GM12878 (cell line): Measurements from ENCODE around the gene UBL4A. TPM values are rescaled to one million over a fixed set of nuclear protein-coding genes. Genes with fewer than 3 reads are reported as not detected.

Source experiments
- ATAC-seq: fragments of 200-7000 bp; cut with Tn5 transposase; 3 replicates; pipeline ENCODE4 v1.9.1; 2020; ENCODE audit warnings: mild to moderate bottlenecking, moderate library complexity
- BruUV-seq: library from RNA; stranded (reverse); fragments of 400-500 nt; replicated peaks from 2 replicates; lab custom pipeline; 2021; lab: Mats Ljungman, UMichigan
- CTCF ChIA-PET: fragments of 300-600 bp; sonication (Branson Sonifier 250); formaldehyde crosslinking; extraction: SDS; loops from one replicate; lab custom pipeline; 2021; ENCODE audit warnings: inconsistent platforms; lab: Yijun Ruan, JAX
- POLR2A ChIA-PET: fragments of 350-600 bp; formaldehyde crosslinking; extraction: SDS; loops from one replicate; lab custom pipeline; 2021; ENCODE audit warnings: inconsistent platforms; lab: Charles Lee
- RAD21 ChIA-PET: fragments of 300-600 bp; sonication (Branson Sonifier 250); formaldehyde crosslinking; loops from one replicate; lab custom pipeline; 2023; ENCODE audit warnings: antibody characterized with exemption; ENCODE audit not compliant: unreplicated experiment; lab: Charles Lee
- SMC1A ChIA-PET: fragments of 300-600 bp; sonication (Branson Sonifier 250); formaldehyde crosslinking; loops from one replicate; lab custom pipeline; 2023; ENCODE audit not compliant: unreplicated experiment, uncharacterized antibody; lab: Charles Lee
- DNase-seq: peaks from one replicate; pipeline ENCODE4 v3.0.0-alpha.2; 2011; ENCODE audit warnings: low read depth, low spot score
- FAIRE-seq: peaks from 3 replicates; lab custom pipeline; 2011; peaks lifted over from hg19 to GRCh38; lab: Jason Lieb, UNC
- H2AFZ ChIP-seq: 2 replicates; pipeline ENCODE4 v1.6.0; 2011; ENCODE audit warnings: low read depth, low read length, control low read depth; ENCODE audit not compliant: control insufficient read depth
- H3K27ac ChIP-seq: 2 replicates; pipeline ENCODE4 v1.5.1; 2011; ENCODE audit warnings: control low read depth; ENCODE audit not compliant: control insufficient read depth, insufficient read depth
- H3K27me3 ChIP-seq, 2 experiments: replicated peaks in 1 of 2; 2 replicates each; pipeline versions ENCODE4 v1.6.0 to v1.6.1; 2011; ENCODE audit warnings: low read length in 1 of 2; ENCODE audit not compliant: control insufficient read depth in 2 of 2, insufficient read depth in 2 of 2
- H3K36me3 ChIP-seq, 2 experiments: 2 replicates each; pipeline ENCODE4 v1.5.1; 2011; ENCODE audit warnings: low read length in 1 of 2; ENCODE audit not compliant: control insufficient read depth in 2 of 2, insufficient read depth in 2 of 2
- H3K4me1 ChIP-seq: 2 replicates; pipeline ENCODE4 v1.6.1; 2011; ENCODE audit warnings: mild to moderate bottlenecking, low read length, moderate library complexity, mixed read lengths; ENCODE audit not compliant: control insufficient read depth, insufficient read depth
- H3K4me2 ChIP-seq: 2 replicates; pipeline ENCODE4 v1.6.0; 2011; ENCODE audit warnings: control low read depth; ENCODE audit not compliant: control insufficient read depth, insufficient read depth
- H3K4me3 ChIP-seq: fragments of 200-600 bp; sonication (generic); 2 replicates; pipeline ENCODE4 v1.5.1; 2016
- H3K79me2 ChIP-seq: 2 replicates; pipeline ENCODE4 v1.6.0; 2011; ENCODE audit warnings: low read length; ENCODE audit not compliant: control insufficient read depth, insufficient read depth
- H3K9ac ChIP-seq: 2 replicates; pipeline ENCODE4 v1.8.0; 2011; ENCODE audit warnings: low read length, control low read depth, mixed read lengths; ENCODE audit not compliant: control insufficient read depth, insufficient read depth
- H3K9me3 ChIP-seq: replicated peaks from 3 replicates; pipeline ENCODE4 v1.5.1; 2011; ENCODE audit warnings: mild to moderate bottlenecking, low read length; ENCODE audit not compliant: control insufficient read depth, insufficient read depth
- H4K20me1 ChIP-seq: 2 replicates; pipeline ENCODE4 v1.6.0; 2011; ENCODE audit not compliant: control insufficient read depth, insufficient read depth
- BACH1 ChIP-seq: fragments of 450-650 bp; IDR thresholded peaks from 2 replicates; pipeline ENCODE4 v1.6.1; 2017; ENCODE audit warnings: mild to moderate bottlenecking, borderline replicate concordance
- BHLHE40 ChIP-seq, 2 experiments: fragments of 450-650 bp in 1 of 2; IDR thresholded peaks; 2 replicates each; pipeline ENCODE4 v1.6.1; 2011 to 2017; ENCODE audit warnings: low read depth in 2 of 2, borderline replicate concordance in 1 of 2, improper control_type of control experiment in 1 of 2, low read length in 1 of 2, mild to moderate bottlenecking in 1 of 2
- CHD1 ChIP-seq: IDR thresholded peaks from 2 replicates; pipeline ENCODE4 v1.6.1; 2012; ENCODE audit warnings: low read depth, low read length, improper control_type of control experiment
- CREB1 ChIP-seq: IDR thresholded peaks from 2 replicates; pipeline ENCODE4 v1.6.1; 2012; ENCODE audit warnings: low read depth, mild to moderate bottlenecking, inconsistent platforms
- ESRRA ChIP-seq: IDR thresholded peaks from 2 replicates; pipeline ENCODE4 v1.6.1; 2012; ENCODE audit warnings: mild to moderate bottlenecking, low read length, improper control_type of control experiment
- GATAD2B ChIP-seq: fragments of 450-650 bp; conservative IDR thresholded peaks from 2 replicates; pipeline ENCODE4 v1.6.1; 2017; ENCODE audit warnings: low read depth, mild to moderate bottlenecking, moderate library complexity
- HCFC1 ChIP-seq: fragments of 150-350 bp; IDR thresholded peaks from 2 replicates; pipeline ENCODE4 v1.6.1; 2014; ENCODE audit warnings: low read length
- IKZF1 ChIP-seq: fragments of 450-650 bp; conservative IDR thresholded peaks from 2 replicates; pipeline ENCODE4 v1.6.1; 2017; ENCODE audit warnings: antibody characterized with exemption, mild to moderate bottlenecking
- LARP7 ChIP-seq: fragments of 450-650 bp; IDR thresholded peaks from 2 replicates; pipeline ENCODE4 v1.6.1; 2017; ENCODE audit warnings: mild to moderate bottlenecking
- MEF2B ChIP-seq: fragments of 450-650 bp; IDR thresholded peaks from 2 replicates; pipeline ENCODE4 v1.6.1; 2018; ENCODE audit warnings: mild to moderate bottlenecking, moderate library complexity; ENCODE audit not compliant: partially characterized antibody, poor library complexity, severe bottlenecking
- POLR2A ChIP-seq: IDR thresholded peaks from 2 replicates; pipeline ENCODE4 v1.6.1; 2011; ENCODE audit warnings: low read depth, mild to moderate bottlenecking, low read length
- SREBF2 ChIP-seq: IDR thresholded peaks from 2 replicates; pipeline ENCODE4 v1.6.1; 2012; ENCODE audit warnings: mild to moderate bottlenecking, low read length
- ZNF207 ChIP-seq: fragments of 450-650 bp; IDR thresholded peaks from 2 replicates; pipeline ENCODE4 v1.6.1; 2014; ENCODE audit warnings: antibody characterized with exemption, mild to moderate bottlenecking, borderline replicate concordance
- ZNF217 ChIP-seq: fragments of 450-650 bp; IDR thresholded peaks from 2 replicates; pipeline ENCODE4 v1.6.1; 2017; ENCODE audit warnings: antibody characterized with exemption, mild to moderate bottlenecking
- ZNF622 ChIP-seq: fragments of 450-650 bp; IDR thresholded peaks from 2 replicates; pipeline ENCODE4 v1.6.1; 2017; ENCODE audit warnings: mild to moderate bottlenecking, inconsistent platforms
- WGBS: methylation state at CpG from one replicate; pipeline ENCODE4 v1.1.6; 2016; ENCODE audit warnings: low lambda C conversion rate; ENCODE audit not compliant: insufficient replicate concordance, insufficient coverage; ENCODE audit errors: missing lambda C conversion rate; 5-methylcytosine and 5-hydroxymethylcytosine counted together
- in situ Hi-C: fragments of 300-500 bp; cut with MboI; formaldehyde crosslinking; loops from 9 replicates; pipeline ENCODE4 v1.14.3; 2018; ENCODE audit warnings: mixed read lengths
- intact Hi-C: fragments of 100-400 bp; cut with micrococcal nuclease; formaldehyde crosslinking; loops from one replicate; pipeline ENCODE4 v1.14.2; 2022; ENCODE audit not compliant: unreplicated experiment
- polyA plus RNA-seq, 11 experiments: library from polyadenylated mRNA; depleted of rRNA in 4 of 11; unstranded in 6 of 11; stranded (reverse) in 5 of 11; fragments of >200 nt; fragmentation: Nextera tagmentation in 4 of 11; fragmentation: Illumina TruSeq in 1 of 11; extraction: Ambion mirVana in 4 of 11; extraction: Trizol in 1 of 11; gene quantifications; 1 replicate in 1 of 11; 2 replicates in 10 of 11; pipeline versions ENCODE4 v1.2.1 to v1.2.3, GENCODE V29; 2011 to 2016; ENCODE audit warnings: inconsistent platforms in 2 of 11, missing spikeins in 2 of 11, low read depth in 1 of 11
- total RNA-seq, 4 experiments: library from RNA; depleted of rRNA in 3 of 4; stranded (reverse); fragments of >200 nt in 3 of 4; fragmentation: Illumina TruSeq in 1 of 4; extraction: Trizol in 1 of 4; gene quantifications; 2 replicates each; pipeline versions ENCODE4 v1.2.1 to v1.2.3, GENCODE V29; 2013 to 2021
- TF ChIP-seq, protein P1 (sequence below): IDR thresholded peaks from 2 replicates; pipeline ENCODE4 v1.6.1; 2011; ENCODE audit warnings: borderline replicate concordance, low read depth, mild to moderate bottlenecking, moderate library complexity, mixed read lengths, low read length; ENCODE audit not compliant: insufficient read depth; ENCODE audit errors: extremely low read length
- TF ChIP-seq, protein P2 (sequence below): fragments of 450-650 bp; conservative IDR thresholded peaks from 2 replicates; pipeline ENCODE4 v1.6.1; 2017; ENCODE audit warnings: mild to moderate bottlenecking, moderate library complexity
- TF ChIP-seq, protein P3 (sequence below), 3 experiments: IDR thresholded peaks in 2 of 3; conservative IDR thresholded peaks in 1 of 3; 2 replicates each; pipeline ENCODE4 v1.5.1; 2011; ENCODE audit warnings: low read depth in 3 of 3, low read length in 3 of 3, mild to moderate bottlenecking in 3 of 3, control low read depth in 2 of 3, moderate library complexity in 2 of 3, inconsistent platforms in 1 of 3, mixed read lengths in 1 of 3; ENCODE audit not compliant: control insufficient read depth in 2 of 3, insufficient read depth in 1 of 3; ENCODE audit errors: extremely low read depth in 1 of 3

The UBL4A gene
- total and polyA plus RNA-seq, 10 of the 15 experiments (the other 5 are each of a cell fraction or from before 2014, with no cell fraction given), result 4.2 to 49.9 (median 34.0) TPM

- Histone ChIP-seq H3K27ac (peak within 1 kb of the TSS; percentile 52), H3K9me3 (no peaks in the 10 kb centered on the region), H4K20me1 (no peaks in the 10 kb centered on the region), H3K4me1 (0 out of 2 replicates have a peak, but pooled peaks cover 3% of the 10 kb centered on the region), H3K27me3 (no peaks in the 10 kb centered on the region), H2AFZ (peak within 1 kb of the TSS; percentile 23), H3K9ac (peak within 1 kb of the TSS; percentile 61), H3K4me2 (peak within 1 kb of the TSS; percentile 82), H3K4me3 (peak within 1 kb of the TSS; percentile 68), H3K79me2 (peaks cover 7% of the 10 kb centered on the region), H3K36me3 (peaks cover 0 to 5% of the 10 kb centered on the region in 2 experiments; a peak in 1 of 4 replicates)
- SMC1A ChIA-PET, result no interaction called here
- FAIRE-seq (no peak), DNase-seq (no peak), ATAC-seq (peak; percentile 90)
- CTCF ChIA-PET, result no interaction called here
- in situ Hi-C loops (no loop called here), intact Hi-C loops (no loop called here)
- WGBS, result 22% methylated on average over 30 of the region's 94 CpGs
- POLR2A ChIA-PET, result interaction anchor here (1.1 kb wide), 1 partner anchor 43 kb away, joined by 3 read pairs; no protein-coding TSS in a partner anchor
- RAD21 ChIA-PET, result interaction anchor here (1.3 kb wide), 1 partner anchor 34 kb away, joined by 3 read pairs; no protein-coding TSS in a partner anchor
- BruUV-seq, result no TSS peak
- peak; percentile 38; the same call in 1 of the 2 replicates for TF ChIP-seq LARP7
- TF ChIP-seq POLR2A, result peak; percentile 31; the same call in 1 of the 2 replicates
- no peak for TF ChIP-seq ZNF622
- TF ChIP-seq BHLHE40 (IDR thresholded peaks at IDR 0.05; ENCODE audit: borderline replicate concordance in 1 of 2, low read depth in 2 of 2, low read length in 1 of 2), result peak in 1 of 2 experiments; percentile 77; a peak in 2 of 4 replicates
- TF ChIP-seq ZNF217, result no peak
- TF ChIP-seq GATAD2B, result peak; percentile 27; the same call in 1 of the 2 replicates
- TF ChIP-seq, protein P1, sequence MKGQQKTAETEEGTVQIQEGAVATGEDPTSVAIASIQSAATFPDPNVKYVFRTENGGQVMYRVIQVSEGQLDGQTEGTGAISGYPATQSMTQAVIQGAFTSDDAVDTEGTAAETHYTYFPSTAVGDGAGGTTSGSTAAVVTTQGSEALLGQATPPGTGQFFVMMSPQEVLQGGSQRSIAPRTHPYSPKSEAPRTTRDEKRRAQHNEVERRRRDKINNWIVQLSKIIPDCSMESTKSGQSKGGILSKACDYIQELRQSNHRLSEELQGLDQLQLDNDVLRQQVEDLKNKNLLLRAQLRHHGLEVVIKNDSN, result peak; percentile 4
- peak; percentile 36 for TF ChIP-seq IKZF1
- TF ChIP-seq BACH1, result peak; percentile 46; the same call in 1 of the 2 replicates
- TF ChIP-seq, protein P2, sequence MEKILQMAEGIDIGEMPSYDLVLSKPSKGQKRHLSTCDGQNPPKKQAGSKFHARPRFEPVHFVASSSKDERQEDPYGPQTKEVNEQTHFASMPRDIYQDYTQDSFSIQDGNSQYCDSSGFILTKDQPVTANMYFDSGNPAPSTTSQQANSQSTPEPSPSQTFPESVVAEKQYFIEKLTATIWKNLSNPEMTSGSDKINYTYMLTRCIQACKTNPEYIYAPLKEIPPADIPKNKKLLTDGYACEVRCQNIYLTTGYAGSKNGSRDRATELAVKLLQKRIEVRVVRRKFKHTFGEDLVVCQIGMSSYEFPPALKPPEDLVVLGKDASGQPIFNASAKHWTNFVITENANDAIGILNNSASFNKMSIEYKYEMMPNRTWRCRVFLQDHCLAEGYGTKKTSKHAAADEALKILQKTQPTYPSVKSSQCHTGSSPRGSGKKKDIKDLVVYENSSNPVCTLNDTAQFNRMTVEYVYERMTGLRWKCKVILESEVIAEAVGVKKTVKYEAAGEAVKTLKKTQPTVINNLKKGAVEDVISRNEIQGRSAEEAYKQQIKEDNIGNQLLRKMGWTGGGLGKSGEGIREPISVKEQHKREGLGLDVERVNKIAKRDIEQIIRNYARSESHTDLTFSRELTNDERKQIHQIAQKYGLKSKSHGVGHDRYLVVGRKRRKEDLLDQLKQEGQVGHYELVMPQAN, result 0 out of 2 replicates have a peak, but pooled peaks have one; percentile 34
- no peak for TF ChIP-seq MEF2B
- no peak for TF ChIP-seq HCFC1
- TF ChIP-seq SREBF2, result no peak
- no peak for TF ChIP-seq ZNF207
- TF ChIP-seq ESRRA, result no peak
- TF ChIP-seq, protein P3, sequence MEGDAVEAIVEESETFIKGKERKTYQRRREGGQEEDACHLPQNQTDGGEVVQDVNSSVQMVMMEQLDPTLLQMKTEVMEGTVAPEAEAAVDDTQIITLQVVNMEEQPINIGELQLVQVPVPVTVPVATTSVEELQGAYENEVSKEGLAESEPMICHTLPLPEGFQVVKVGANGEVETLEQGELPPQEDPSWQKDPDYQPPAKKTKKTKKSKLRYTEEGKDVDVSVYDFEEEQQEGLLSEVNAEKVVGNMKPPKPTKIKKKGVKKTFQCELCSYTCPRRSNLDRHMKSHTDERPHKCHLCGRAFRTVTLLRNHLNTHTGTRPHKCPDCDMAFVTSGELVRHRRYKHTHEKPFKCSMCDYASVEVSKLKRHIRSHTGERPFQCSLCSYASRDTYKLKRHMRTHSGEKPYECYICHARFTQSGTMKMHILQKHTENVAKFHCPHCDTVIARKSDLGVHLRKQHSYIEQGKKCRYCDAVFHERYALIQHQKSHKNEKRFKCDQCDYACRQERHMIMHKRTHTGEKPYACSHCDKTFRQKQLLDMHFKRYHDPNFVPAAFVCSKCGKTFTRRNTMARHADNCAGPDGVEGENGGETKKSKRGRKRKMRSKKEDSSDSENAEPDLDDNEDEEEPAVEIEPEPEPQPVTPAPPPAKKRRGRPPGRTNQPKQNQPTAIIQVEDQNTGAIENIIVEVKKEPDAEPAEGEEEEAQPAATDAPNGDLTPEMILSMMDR (IDR thresholded peaks at IDR 0.05 in 2 of 3, conservative IDR thresholded peaks at IDR 0.05 in 1 of 3; ENCODE audit: control insufficient read depth in 2 of 3, extremely low read depth in 1 of 3, insufficient read depth in 1 of 3, low read depth in 3 of 3, low read length in 3 of 3), result no peak
- no peak for TF ChIP-seq CHD1
- TF ChIP-seq CREB1, result peak; percentile 59; the same call in 1 of the 2 replicates
Observed at GRCh38 chrX:154443992-154444754, 42.2 kb downstream of the UBL4A start, which contains the start of gene FAM50A. TSS of gene FAM50A (plus strand) at chrX:154444141. CDS start at chrX:154444236, 95 bp downstream.
